ENCODE measurements around the gene MRPS23.

- TF ChIP-seq CREB1 (CRISPR knock-in tag; IDR thresholded peaks at IDR 0.05; ENCODE audit: low read depth) (no peak), EZH2 (IDR thresholded peaks at IDR 0.05; ENCODE audit: low read depth, unreplicated experiment) (no peak)
- TF ChIP-seq, protein P1, sequence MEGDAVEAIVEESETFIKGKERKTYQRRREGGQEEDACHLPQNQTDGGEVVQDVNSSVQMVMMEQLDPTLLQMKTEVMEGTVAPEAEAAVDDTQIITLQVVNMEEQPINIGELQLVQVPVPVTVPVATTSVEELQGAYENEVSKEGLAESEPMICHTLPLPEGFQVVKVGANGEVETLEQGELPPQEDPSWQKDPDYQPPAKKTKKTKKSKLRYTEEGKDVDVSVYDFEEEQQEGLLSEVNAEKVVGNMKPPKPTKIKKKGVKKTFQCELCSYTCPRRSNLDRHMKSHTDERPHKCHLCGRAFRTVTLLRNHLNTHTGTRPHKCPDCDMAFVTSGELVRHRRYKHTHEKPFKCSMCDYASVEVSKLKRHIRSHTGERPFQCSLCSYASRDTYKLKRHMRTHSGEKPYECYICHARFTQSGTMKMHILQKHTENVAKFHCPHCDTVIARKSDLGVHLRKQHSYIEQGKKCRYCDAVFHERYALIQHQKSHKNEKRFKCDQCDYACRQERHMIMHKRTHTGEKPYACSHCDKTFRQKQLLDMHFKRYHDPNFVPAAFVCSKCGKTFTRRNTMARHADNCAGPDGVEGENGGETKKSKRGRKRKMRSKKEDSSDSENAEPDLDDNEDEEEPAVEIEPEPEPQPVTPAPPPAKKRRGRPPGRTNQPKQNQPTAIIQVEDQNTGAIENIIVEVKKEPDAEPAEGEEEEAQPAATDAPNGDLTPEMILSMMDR (conservative IDR thresholded peaks at IDR 0.05; ENCODE audit: low read depth in 2 of 2), result no peak
Observed at GRCh38 chr17:57838453-57838852, 11.4 kb downstream of the MRPS23 start.
